Duodenal mucosa (tissue), 2 donors: ENCODE measurements around the gene GP1BB.

Experiments used
- H3K27ac ChIP-seq: one replicate; pipeline ENCODE4 v1.7.0; 2013; ENCODE audit warnings: low read depth, low read length
- H3K27me3 ChIP-seq, 2 donors: one replicate each; pipeline ENCODE4 v1.7.0; 2013; ENCODE audit warnings: low read length in 2 of 2, control low read depth in 1 of 2; ENCODE audit not compliant: insufficient read depth in 2 of 2, control insufficient read depth in 1 of 2
- H3K36me3 ChIP-seq, 2 donors: one replicate each; pipeline ENCODE4 v1.7.0; 2013; ENCODE audit warnings: low read length in 2 of 2, control low read depth in 1 of 2; ENCODE audit not compliant: insufficient read depth in 2 of 2, control insufficient read depth in 1 of 2
- H3K4me1 ChIP-seq, 2 donors: one replicate each; pipeline ENCODE4 v1.7.0; 2013; ENCODE audit warnings: low read length in 2 of 2, control low read depth in 1 of 2; ENCODE audit not compliant: insufficient read depth in 2 of 2, control insufficient read depth in 1 of 2
- H3K4me3 ChIP-seq, 2 donors: one replicate each; pipeline ENCODE4 v1.7.0; 2013; ENCODE audit warnings: low read length in 2 of 2, low read depth in 1 of 2
- H3K9ac ChIP-seq, 2 donors: one replicate each; pipeline ENCODE4 v1.7.0; 2013; ENCODE audit warnings: low read length in 2 of 2, low read depth in 1 of 2
- H3K9me3 ChIP-seq, 2 donors: one replicate each; pipeline ENCODE4 v1.7.0; 2013; ENCODE audit warnings: low read length in 2 of 2, control low read depth in 1 of 2; ENCODE audit not compliant: control insufficient read depth in 1 of 2

Gene GP1BB

DNA sequence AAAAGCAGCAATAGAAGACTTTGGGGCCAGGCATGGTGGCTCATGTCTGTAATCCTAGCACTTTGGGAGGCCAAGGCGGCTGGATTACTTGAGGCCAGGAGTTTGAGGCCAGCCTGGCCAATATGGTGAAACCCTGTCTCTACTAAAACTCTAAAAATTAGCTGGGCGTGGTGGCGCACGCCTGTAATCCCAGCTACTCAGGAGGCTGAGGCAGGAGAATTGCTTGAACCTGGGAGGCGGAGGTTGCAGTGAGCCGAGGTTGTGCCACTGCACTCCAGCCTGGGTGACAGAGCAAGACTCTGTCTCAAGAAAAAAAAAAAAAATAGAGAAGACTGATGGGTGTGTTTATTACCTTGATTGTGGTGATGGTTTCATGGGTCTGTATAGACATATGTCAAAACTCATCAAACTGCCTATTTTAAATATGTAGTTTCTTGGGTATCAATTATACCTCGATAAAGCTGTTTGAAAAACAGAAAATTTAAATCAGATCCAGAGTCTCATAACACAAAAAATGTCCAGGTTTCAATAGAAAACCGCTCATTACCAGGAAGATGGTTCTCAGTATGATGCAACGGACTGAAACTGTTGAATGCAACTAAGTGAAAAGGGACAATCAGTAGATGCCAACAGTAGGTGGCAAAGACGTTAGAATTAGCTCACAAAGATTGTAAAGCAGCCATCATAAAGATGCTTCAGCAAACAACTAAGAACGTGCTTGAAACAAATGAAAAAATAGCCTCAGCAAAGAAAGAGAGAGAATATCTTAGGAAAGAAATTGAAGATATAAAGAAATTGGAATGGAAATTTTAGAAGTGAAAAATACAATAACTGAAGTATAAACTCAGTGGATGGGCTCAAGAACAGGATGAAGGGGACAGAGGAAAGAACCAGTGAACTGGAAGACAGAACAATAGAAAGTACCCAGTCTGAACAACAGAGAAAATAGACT lies 42.2 kb upstream of the GP1BB start:
- H3K36me3 ChIP-seq = no peaks in the 10 kb centered on the region
- no peak overlapping the region for H3K4me3 ChIP-seq
- no peaks in the 10 kb centered on the region for H3K4me1 ChIP-seq
- no peak overlapping the region for H3K9ac ChIP-seq
- peaks cover 0 to 10% of the 10 kb centered on the region in 2 donors for H3K27me3 ChIP-seq
- no peak overlapping the region for H3K27ac ChIP-seq
- H3K9me3 ChIP-seq = no peaks in the 10 kb centered on the region

DNA sequence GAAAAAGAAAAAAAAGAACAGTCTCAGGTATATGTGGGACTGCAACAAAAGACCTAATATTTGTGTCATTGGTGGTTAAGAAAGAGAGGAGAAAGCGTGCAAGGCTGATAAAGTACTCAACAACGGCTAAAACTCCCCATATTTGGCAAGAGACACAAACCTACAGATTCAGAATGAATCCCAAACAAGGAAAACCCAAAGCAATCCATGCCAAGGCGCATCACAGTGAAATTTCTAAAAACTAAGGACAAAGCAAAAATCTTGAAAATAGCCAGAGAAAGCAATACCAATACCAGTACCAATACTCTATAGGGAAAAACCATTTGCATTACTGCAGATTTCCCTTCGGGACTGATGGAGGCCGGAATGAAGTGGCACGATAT lies 41.5 kb upstream of the GP1BB start:
- Histone ChIP-seq H3K4me1 (no peaks in the 10 kb centered on the region), H3K9me3 (no peaks in the 10 kb centered on the region), H3K36me3 (no peaks in the 10 kb centered on the region), H3K9ac (no peak overlapping the region), H3K27ac (no peak overlapping the region), H3K27me3 (peaks cover 0 to 10% of the 10 kb centered on the region in 2 donors), H3K4me3 (no peak overlapping the region)

DNA sequence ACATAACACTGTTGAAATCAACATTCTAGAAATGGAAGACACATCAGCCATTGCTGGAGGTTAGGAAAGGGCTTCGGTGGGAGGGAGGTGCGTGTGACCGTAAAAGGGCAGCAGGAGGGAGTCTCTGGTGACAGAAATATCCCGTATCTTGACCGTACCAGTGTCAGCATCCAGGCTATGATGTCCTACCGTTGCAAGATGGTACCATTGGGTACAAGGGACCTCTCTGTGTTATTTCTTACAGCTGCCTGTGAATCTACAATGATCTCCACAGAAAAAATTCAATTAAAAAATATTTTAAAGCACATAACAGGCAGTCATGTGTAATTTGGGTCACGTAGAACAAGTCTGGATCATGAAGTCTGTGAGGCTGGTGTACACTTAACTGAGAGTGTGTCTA lies 36.4 kb upstream of the GP1BB start:
- no peaks in the 10 kb centered on the region for H3K36me3 ChIP-seq
- H3K27me3 ChIP-seq = peaks cover 7 to 11% of the 10 kb centered on the region in 2 donors
- no peaks in the 10 kb centered on the region for H3K4me1 ChIP-seq
- H3K4me3 ChIP-seq = no peak overlapping the region
- H3K9me3 ChIP-seq = no peaks in the 10 kb centered on the region
- H3K9ac ChIP-seq = no peak overlapping the region
- no peak overlapping the region for H3K27ac ChIP-seq

DNA sequence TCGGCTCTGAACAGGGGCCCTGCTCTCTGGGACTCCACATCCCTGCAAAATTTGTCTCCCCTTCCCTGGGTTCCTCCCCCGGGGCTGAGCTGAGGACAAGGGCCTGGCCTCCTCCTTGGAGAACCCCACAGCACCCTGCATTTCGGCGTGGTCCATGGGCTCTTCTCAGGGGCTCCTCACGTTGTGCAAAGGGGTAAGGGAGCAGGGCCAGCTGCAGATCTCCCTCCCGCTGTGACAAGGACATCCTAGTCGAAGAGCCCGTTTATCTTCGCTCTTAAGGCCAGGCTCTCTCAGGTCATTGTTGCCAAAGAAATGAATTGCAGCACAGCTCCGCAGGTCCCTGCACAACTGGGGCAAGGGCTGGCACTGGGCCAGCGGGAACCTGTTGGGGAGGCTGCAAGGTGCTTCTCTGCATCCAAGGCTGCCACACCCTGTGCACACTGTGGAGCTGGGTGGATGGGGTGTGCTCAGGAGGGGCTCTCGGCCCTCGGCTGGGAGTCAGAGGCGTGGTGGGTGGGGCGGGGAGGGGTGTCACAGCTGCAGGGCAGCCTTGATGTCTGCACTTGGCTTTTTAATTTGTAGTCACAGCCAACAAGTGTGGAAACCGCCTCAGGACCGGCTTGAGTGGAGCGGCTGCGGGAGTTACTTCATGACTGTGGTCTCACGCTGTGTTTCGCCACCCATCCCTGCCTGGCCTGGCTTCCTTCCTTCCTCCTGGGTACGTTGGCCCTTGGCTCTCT lies 35.6 kb upstream of the GP1BB start:
- peaks cover 9 to 11% of the 10 kb centered on the region in 2 donors for H3K27me3 ChIP-seq
- H3K9ac ChIP-seq = no peak overlapping the region
- no peaks in the 10 kb centered on the region for H3K9me3 ChIP-seq
- no peak overlapping the region for H3K4me3 ChIP-seq
- H3K36me3 ChIP-seq = no peaks in the 10 kb centered on the region
- H3K27ac ChIP-seq = no peak overlapping the region
- no peaks in the 10 kb centered on the region for H3K4me1 ChIP-seq

DNA sequence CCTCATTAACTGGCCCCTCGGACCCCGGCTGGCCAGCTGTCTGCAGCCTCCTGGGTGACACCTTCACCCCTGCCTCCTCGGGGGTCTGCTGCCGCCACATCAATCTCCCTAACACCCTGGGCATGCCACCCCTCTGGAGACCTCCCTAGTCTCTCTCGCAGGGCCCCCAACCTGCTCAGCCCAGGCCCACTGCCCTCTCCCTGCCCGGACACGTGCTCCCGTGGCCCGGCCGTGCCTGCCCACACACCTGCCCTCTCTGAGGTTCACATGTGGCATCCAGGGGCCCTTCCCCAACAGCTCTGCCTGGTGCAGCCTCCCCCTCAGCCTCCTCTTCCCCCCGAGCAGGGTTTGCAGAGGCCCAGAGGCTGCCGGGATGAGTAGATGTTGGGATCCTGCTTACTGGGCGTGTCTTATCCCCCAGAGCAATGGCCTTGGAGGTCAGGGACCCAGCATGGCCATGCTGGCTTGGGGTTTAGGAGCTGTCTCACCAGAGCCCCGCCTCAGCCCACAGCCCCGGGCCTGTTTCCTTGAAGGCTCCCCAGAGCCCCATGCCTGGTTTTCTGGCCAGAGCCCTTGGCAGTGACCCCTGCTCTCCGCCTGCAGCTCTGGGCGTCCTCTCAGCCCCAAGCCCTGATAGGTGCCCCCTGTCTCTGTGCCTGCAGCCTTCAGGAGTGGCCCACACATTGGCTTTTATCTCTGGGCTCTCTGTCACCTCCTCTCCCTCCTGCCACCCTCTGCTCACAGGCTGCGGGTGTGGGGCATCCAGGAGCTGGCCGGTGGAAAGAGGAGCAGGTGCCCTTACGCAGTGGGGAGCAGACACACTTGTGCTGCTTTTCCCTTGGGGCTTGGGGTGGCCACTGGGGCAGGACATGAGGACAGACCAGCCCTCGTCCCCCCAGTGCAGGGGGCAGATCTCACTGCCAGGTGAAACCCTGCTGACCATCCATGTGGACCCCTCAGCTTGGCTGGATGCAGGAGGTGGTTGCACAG lies 34.7 kb upstream of the GP1BB start:
- H3K27ac ChIP-seq = no peak overlapping the region
- H3K4me1 ChIP-seq = no peaks in the 10 kb centered on the region

DNA sequence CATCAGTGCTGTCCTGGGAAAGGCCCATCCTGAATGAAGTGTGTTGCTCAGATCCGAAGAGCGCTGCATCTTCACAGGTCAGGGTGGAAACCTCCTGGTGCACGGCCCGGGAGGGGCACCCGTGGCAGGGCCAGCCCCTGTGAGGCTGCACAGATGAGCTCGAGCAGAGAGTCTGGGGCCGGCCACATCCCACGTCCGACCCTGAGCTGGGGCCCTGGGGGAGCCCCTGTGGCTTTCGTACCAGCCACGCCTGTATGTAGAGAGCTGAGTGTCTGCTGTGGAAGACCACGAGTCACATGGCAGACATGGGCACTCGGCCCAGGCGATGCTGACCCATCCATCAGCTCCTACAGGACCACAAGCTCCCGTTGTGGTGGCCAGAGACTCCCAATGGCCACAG lies 33.9 kb upstream of the GP1BB start:
- Histone ChIP-seq H3K4me1 (no peaks in the 10 kb centered on the region), H3K9me3 (no peaks in the 10 kb centered on the region), H3K27me3 (peaks cover 9 to 11% of the 10 kb centered on the region in 2 donors), H3K4me3 (no peak overlapping the region), H3K36me3 (no peaks in the 10 kb centered on the region), H3K27ac (no peak overlapping the region), H3K9ac (no peak overlapping the region)

More for the DNA sequence above, 34.7 kb upstream of the GP1BB start:
- H3K36me3 ChIP-seq = no peaks in the 10 kb centered on the region
- no peak overlapping the region for H3K9ac ChIP-seq
- no peaks in the 10 kb centered on the region for H3K9me3 ChIP-seq
- peaks cover 9 to 11% of the 10 kb centered on the region in 2 donors for H3K27me3 ChIP-seq
- no peak overlapping the region for H3K4me3 ChIP-seq

DNA sequence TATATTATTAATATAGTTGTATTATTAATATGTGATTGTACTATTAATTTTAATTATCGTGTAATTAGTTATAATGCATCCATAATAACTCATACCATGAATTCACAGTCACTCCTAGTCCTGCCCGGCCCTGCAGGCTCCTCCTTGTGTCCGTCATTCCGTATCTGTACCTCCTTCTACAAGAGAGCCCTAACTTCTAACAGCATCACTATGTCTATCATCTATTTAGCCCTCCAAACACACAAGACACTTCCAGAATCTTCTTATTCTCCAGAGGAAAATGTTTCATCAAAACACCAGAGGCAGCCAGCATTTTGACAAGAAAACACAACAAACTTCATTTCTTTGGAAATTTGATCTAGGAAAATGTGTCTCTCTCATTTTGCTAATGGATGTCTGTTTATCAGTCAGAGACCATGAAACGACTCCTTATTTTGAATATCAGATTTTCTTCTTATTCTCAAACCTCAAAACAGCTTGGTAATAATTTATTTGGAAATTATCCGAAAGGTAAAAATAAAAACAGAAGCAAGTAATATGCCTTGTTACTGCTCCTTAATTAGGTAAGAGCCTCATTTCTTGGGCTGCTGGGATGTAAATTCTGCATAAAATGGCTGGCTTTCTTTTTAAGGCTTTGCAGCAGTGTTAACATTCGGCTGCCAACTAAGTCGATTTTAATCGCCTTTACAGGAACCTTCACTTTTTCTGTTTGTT lies 32.2 kb upstream of the GP1BB start:
- H3K9ac ChIP-seq = no peak overlapping the region
- H3K27me3 ChIP-seq = peaks cover 9 to 11% of the 10 kb centered on the region in 2 donors
- no peak overlapping the region for H3K27ac ChIP-seq
- H3K36me3 ChIP-seq = no peaks in the 10 kb centered on the region
- no peaks in the 10 kb centered on the region for H3K4me1 ChIP-seq
- no peaks in the 10 kb centered on the region for H3K9me3 ChIP-seq
- no peak overlapping the region for H3K4me3 ChIP-seq

DNA sequence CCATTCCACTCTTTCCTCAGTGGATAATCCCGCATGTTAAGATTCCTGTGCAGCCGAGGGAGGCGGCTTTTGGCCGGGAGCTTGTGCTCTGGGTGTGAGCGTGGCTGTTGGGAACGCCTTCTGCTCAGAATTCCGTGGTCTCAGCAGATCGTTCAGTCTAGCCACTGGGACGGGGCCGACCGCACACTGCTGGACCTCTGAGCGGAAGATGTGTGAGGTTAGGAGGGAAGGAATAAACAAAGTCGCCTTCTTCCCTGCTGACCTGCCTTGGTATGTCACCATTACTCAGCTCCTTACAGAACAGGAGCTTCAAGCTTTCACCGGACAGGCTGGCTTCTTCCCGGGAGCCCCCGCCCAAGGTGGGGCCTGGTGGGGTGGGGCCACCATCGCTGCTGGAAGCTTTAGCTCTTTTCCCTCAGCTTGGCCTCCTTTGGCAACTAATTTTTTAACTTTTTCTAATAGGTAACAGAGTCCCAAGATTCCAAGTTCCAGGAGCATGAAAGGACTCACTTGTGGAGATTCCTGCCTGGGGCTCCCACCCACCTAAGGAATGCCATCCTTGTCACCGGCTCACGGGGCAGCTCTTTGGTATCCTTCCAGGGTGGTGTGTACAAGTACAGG lies 31.5 kb upstream of the GP1BB start:
- Histone ChIP-seq H3K27me3 (peaks cover 9 to 11% of the 10 kb centered on the region in 2 donors), H3K36me3 (no peaks in the 10 kb centered on the region), H3K9ac (no peak overlapping the region), H3K4me1 (no peaks in the 10 kb centered on the region), H3K9me3 (no peaks in the 10 kb centered on the region), H3K4me3 (no peak overlapping the region), H3K27ac (no peak overlapping the region)

DNA sequence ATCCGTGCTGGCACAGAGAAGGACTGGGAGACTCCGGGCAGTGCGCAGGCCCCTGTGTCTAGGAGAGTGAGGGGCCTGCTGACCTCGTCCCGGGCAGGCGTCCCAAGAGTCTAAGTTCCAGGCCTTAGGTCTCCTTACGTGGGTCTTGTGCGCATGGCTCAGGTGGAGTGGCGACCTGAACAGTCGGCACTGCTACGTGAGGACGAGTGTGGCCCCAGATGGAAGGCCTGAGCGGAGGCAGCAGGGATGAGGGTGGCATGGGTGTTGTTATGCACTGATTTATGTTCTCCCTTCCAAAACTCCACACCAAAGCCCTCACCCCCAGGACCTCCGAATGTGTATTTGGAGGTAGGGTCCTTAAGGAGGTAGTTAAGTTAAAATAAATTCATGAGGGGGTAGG lies 29.8 kb upstream of the GP1BB start:
- H3K4me1 ChIP-seq = no peaks in the 10 kb centered on the region
- peaks cover 7 to 9% of the 10 kb centered on the region in 2 donors for H3K27me3 ChIP-seq
- no peak overlapping the region for H3K4me3 ChIP-seq

More for the DNA sequence above, 29.8 kb upstream of the GP1BB start:
- no peaks in the 10 kb centered on the region for H3K9me3 ChIP-seq
- no peaks in the 10 kb centered on the region for H3K36me3 ChIP-seq
- H3K27ac ChIP-seq = no peak overlapping the region
- no peak overlapping the region for H3K9ac ChIP-seq
